Measurements from ENCODE around the gene SLC44A3.
"Not testable (repeated sequence)": the region's sequence is repeated elsewhere in the genome, so short reads cannot be mapped to it uniquely, and the experiment has no call there.

Gene SLC44A3

DNA sequence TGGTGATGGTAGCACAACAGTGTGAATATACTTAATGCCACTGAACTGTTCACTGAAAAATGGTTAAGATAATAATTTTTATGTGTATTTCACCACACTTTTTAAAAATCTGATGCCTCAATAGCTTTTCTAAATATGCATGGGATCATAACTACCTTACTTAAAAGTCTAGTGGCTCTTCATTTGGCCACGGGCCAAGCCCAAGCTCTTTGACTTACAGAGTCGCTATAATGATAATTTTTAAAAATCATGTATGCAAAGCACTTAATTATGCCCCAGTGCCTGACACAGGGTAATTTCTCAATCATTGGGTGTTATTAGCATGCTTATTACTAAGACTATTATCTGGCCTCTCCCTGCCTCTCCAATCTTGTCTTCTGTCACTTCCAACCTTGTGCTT, 114.4 kb downstream of the SLC44A3 start:
- DNase-seq (ENCODE audit: low read depth in 2 of 2), result no peak

DNA sequence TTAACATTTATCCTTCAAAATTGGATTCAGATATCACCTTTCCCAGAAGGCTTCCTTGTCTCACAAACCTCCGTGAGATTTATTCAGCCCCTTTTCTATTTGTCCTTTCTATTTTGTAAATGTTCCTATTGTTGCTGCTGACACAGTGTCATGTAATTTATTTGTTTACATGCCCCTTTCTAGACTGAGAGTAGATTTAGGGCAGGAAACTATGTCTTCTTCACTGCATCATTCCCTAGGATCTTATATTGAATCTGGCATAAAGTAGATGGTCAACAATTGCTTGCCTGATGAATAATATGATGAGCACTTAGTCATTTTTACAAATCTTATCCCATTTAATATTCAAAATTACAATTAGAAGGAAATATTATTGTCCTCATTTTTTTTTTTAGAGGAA, 114.9 kb downstream of the SLC44A3 start:
- DNase-seq (ENCODE audit: low read depth in 2 of 2), result no peak

DNA sequence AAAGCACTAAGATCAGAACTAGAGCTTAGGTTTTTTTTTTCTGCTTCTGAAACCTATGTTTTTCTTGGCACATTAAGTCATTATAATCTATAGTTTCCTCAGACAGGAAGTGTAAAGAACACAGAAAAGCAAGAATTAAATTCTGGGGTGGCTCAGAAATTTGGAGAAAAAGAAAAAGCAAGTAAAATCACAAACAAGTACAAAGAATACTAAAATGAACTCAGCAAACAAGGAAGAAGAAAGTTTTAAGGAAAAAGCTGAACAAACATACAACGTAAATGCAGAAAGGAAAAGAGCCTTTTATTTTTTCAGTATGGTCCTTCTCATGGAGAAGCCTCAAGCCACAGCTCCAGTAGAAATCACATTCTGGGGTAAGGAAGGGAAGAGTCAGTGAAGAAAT, 115.3 kb downstream of the SLC44A3 start:
- no peak for DNase-seq (ENCODE audit: low read depth in 2 of 2)

DNA sequence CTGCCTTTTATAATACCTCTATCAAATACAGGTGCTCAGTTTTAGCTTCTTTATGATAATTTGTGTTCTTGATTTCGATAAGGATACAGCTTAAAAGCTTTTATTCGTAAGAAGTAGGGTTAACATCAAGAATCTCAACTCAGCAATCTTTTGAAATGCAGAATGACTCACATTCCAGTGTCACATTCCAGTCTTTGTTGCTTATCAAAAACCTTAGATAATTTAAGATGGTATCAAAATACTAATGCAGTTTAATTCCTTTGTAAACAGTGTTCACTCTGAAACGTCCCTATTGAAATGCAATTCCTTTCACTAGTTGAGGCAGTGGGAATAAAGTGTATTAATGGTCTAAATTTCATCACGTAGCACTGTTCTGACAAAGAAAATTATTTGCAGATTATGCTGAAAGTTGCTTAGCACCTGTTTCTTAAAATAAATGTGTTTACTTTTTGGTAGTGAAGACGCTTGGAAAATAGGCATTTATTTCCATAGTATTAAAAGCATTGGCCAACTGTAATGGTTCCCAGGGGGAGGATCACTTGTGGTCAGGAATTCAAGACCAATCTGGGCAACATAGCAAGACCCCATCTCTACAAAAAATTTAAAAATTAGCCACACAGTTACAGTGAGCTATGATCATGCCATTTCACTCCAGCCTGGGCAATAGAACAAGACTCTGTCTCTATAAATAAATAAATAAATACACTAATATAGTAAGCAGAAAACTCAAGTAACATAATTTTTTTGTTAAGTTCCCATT, 116.9 kb downstream of the SLC44A3 start:
- no peak for DNase-seq (ENCODE audit: low read depth in 2 of 2)

DNA sequence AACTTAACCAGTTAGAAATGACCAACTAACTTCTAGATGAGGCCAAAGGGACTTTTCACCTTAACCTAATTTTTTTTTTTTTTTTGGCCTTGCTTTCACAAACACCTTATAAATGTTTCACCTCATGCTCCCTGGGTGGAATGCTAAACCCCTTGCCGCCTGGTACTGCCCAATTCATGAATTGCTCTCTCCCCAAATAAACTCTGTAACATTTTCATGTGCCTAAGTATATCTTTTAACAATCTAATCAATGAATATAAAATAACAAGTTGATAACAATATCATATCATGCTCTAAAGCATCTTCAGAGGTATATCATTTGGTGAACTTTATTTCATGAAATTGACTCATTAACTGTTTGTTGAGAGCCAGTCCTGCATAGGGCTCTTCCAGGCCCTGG, 117.7 kb downstream of the SLC44A3 start:
- no peak for DNase-seq (ENCODE audit: low read depth in 2 of 2)

DNA sequence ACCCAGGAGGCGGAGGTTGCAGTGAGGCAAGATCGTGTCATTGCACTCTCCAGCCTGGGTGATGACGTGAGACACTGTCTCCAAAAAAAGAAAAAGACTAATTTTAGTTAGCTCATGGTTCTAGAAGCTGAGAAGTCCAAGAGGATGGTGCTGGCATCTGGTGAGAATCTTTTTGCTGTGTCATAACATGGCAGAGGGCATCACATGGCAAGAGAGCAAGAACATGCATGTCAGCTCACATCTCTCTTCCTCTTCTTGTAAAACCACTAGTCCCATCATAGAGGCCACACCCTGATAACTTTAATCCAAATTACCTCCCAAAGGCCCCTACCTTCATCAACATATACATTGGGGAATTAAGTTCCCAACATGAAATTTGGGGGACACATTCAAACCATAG, 120.6 kb downstream of the SLC44A3 start:
- no peak for DNase-seq (ENCODE audit: low read depth in 2 of 2)

DNA sequence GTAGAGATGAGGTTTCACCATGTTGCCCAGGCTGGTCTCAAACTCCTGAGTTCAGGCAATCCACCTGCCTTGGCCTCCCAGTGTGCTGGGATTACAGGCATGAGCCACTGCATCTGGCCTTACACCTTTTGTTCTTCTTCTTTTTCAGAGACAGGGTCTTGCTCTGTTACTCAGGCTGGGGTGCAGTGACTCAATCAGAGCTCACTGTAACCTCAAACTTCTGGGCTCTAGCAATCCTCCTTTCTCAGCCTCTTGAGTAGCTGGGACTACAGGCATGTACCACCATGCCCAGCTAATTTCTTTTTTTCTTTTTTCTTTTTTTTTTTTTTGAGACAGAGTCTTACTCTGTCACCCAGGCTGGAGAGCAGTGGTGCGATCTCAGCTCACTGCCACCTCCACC, 121.3 kb downstream of the SLC44A3 start:
- DNase-seq (ENCODE audit: low read depth in 2 of 2), result not testable (repeated sequence)

DNA sequence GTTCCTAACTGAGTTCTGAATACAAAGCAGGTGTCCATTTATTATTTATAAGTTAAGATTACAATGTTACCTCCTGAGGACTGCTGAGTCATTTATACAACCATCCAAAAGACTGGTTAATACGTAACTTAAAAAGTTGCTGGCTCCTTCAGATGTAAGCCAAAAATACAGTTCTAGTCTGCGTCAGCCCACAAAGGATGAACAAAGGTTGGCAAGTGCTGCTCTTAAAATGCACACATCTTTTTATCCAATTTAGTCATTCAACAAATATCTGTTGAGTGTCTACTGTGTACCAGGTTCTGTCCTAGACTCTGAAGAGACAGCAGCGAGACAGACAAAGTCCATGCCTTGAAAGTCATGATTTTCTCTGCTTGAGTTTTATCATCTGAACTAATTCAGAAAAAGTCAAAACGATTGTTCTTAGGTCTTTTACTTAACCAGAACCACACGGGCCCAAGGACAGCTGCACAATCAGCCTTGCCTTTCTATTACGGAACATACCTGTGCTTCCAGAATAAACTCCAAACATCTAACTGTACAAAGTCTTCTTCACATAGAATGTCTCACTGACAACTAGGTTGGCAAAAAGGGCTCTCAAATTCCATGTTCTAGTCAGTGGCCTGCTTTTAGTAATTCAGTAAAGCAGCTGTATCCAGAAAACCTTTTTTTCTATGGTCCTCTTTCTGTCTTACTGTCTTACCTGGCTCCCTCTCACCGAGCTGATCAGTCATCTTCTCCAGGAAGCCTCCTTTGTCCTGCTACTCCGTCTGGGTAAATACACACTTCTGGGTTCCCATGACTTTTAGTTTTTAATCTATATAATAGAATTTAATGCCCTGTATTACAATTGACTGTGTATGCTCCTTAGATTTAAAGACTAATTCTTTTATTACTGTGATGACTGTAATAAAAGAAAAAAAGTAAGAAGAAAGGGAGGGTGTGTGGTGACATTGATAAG, 122.3 kb downstream of the SLC44A3 start:
- no peak for DNase-seq (ENCODE audit: low read depth in 2 of 2)

Measured in stimulated activated CD8-positive, alpha-beta memory T cell treated with anti-CD3 and anti-CD28 coated beads, Interleukin-15, amount 100 ng/mL, for 48 hours (primary cell).